ENCODE results near the gene LAMP5. TPM values are rescaled to one million over a fixed set of nuclear protein-coding genes. Genes with fewer than 3 reads are reported as not detected.
A peak's percentile ranks its signal among the peaks of the same experiment; 100 is the strongest.

LAMP5 gene, protein sequence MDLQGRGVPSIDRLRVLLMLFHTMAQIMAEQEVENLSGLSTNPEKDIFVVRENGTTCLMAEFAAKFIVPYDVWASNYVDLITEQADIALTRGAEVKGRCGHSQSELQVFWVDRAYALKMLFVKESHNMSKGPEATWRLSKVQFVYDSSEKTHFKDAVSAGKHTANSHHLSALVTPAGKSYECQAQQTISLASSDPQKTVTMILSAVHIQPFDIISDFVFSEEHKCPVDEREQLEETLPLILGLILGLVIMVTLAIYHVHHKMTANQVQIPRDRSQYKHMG
- total RNA-seq, result not detected

DNA sequence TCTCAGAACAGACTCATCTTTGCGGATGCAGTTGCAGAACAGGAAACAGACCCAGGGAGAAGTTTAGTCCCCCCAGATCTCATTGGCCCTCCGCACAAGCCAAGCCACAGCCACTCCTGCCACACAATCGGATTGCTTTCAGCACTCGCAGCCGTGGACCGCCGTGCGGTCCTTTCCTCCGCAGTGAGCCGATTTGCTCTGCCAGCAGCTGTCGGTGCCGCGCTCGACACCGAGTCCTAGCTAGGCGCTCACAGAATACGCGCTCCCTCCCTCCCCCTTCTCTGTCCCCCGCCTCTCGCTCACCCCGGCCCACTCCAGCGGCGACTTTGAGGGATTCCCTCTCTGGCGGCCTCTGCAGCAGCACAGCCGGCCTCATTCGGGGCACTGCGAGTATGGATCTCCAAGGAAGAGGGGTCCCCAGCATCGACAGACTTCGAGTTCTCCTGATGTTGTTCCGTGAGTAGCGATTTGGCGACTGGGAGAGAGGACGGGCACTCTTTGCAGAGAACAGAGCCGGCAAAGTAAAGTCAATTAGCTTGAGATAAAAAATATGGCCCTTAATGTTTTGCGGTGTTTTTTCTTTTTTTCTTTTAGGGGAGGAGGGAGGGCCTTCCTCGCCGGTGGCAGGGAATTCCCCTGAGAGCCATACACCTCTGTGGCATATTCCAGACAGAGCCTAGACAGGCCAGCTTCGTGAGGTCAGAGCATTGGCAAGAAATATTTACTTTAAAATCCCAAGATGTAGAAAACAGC, at the start of gene LAMP5:
TSS of gene LAMP5 (plus strand) at position 130 of the 753 bp plus-strand sequence. CDS start at position 393, 263 bp downstream.
- Histone ChIP-seq H3K4me1 (peaks cover 8% of the 10 kb centered on the region), H3K27ac (no peak within 1 kb of the TSS), H3K4me3 (no peak within 1 kb of the TSS), H3K27me3 (no peaks in the 10 kb centered on the region), H3K36me3 (replicated peaks in 1 of 2; ENCODE audit: insufficient read depth in 1 of 2, low read depth in 2 of 2) (no peaks in the 10 kb centered on the region), H3K9me3 (no peaks in the 10 kb centered on the region)
- peak; percentile 45 for ATAC-seq
- peak in 3 of 4 donors; percentile 11 to 42 (median 33) for DNase-seq
- intact Hi-C loops (cut with DNase I), result no loop called here
- 2 to 3% methylated on average over 18 to 32 of the region's 38 CpGs for WGBS, 2 donors
- TF ChIP-seq POLR2A (IDR thresholded peaks at IDR 0.05), result no peak
- TF ChIP-seq, protein P1, sequence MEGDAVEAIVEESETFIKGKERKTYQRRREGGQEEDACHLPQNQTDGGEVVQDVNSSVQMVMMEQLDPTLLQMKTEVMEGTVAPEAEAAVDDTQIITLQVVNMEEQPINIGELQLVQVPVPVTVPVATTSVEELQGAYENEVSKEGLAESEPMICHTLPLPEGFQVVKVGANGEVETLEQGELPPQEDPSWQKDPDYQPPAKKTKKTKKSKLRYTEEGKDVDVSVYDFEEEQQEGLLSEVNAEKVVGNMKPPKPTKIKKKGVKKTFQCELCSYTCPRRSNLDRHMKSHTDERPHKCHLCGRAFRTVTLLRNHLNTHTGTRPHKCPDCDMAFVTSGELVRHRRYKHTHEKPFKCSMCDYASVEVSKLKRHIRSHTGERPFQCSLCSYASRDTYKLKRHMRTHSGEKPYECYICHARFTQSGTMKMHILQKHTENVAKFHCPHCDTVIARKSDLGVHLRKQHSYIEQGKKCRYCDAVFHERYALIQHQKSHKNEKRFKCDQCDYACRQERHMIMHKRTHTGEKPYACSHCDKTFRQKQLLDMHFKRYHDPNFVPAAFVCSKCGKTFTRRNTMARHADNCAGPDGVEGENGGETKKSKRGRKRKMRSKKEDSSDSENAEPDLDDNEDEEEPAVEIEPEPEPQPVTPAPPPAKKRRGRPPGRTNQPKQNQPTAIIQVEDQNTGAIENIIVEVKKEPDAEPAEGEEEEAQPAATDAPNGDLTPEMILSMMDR (IDR thresholded peaks at IDR 0.05), result no peak

DNA sequence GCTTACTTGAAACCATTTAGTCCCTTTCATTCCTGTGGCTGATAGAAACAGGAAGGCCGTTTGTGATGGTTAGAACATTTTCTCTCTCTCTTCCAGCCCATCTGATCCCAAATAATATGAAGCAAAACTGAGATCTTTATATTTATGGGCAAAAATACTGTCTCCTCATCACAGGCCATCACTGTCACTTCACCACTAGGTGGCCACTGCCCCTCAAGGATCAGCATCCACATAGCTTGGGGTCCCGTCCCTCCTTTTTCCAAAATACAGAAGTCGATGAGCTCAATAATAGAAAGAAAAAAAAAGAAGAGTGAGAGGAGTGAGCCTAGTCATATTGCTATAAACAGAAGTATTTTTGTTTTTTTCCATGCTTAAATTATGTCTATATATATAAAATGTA, 46.4 kb upstream of the LAMP5 start:
- 16 to 34% methylated on average over 3 of the region's 3 CpGs for WGBS, 2 donors
- H3K4me3 ChIP-seq, result no peak overlapping the region
- no peaks in the 10 kb centered on the region for H3K4me1 ChIP-seq
- intact Hi-C loops (cut with DNase I), result no loop called here
- no peak overlapping the region for H3K27ac ChIP-seq
- no peak for DNase-seq
- no peak for ATAC-seq
- TF ChIP-seq, protein P1 (IDR thresholded peaks at IDR 0.05), result peak in 6 of 7 experiments; percentile 14 to 40 (median 32)
- no peak for TF ChIP-seq POLR2A (IDR thresholded peaks at IDR 0.05)
- no peaks in the 10 kb centered on the region for H3K36me3 ChIP-seq (replicated peaks in 1 of 2; ENCODE audit: insufficient read depth in 1 of 2, low read depth in 2 of 2)
- no peaks in the 10 kb centered on the region for H3K27me3 ChIP-seq
- no peaks in the 10 kb centered on the region for H3K9me3 ChIP-seq

DNA sequence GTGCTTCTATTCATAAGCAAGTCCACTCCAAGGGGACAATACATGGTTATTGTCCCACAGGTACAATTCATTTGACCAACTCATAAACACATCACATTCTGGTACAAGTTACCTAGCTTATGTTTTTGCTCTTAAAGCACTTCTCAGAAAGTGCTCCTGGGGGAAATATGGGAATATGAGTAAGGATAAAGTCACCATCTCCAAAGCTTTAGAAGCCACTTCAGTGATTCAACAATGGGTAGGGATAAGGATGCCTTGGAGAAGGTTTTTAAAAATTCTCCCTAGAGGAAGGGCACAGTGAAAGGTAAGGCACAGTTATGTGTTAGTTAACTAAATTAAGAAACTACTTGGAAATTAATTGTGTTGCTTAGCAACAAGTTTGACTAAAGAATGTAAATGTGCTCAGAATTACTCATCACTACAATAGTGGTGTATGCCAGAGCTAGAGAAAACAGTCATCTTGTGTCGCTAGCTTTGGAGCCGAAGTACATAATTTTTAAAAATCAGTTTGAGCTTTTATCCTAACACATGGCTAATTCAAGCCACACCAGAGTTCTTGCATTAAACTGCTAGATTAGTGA, 39.5 kb upstream of the LAMP5 start:
- no peaks in the 10 kb centered on the region for H3K4me1 ChIP-seq
- 79 to 81% methylated on average over 2 of the region's 2 CpGs for WGBS, 2 donors
- intact Hi-C loops (cut with DNase I), result no loop called here
- no peak for TF ChIP-seq POLR2A (IDR thresholded peaks at IDR 0.05)
- TF ChIP-seq, protein P1 (IDR thresholded peaks at IDR 0.05), result no peak
- no peaks in the 10 kb centered on the region for H3K36me3 ChIP-seq (replicated peaks in 1 of 2; ENCODE audit: insufficient read depth in 1 of 2, low read depth in 2 of 2)
- H3K27ac ChIP-seq, result no peak overlapping the region
- no peaks in the 10 kb centered on the region for H3K27me3 ChIP-seq
- DNase-seq (no peak), ATAC-seq (no peak)
- H3K9me3 ChIP-seq, result no peaks in the 10 kb centered on the region
- no peak overlapping the region for H3K4me3 ChIP-seq

DNA sequence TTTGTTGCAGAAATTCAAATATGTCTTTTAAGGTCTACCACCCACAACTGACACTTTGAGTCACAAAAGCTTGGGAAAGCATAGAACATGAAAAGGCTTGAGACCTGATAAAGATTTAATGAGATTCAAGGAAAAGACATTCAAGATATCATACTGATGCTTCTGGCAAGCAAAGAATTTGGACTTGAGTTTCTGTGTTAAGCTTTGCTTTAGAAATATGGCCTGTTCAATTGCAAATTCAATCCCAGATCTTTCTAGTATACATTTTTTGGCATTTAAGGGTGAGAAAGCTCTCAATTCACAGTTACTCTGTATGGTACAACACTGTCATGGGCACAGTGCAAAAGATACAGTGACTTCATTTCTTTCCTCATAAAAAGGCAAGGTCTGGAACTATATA, 38.9 kb upstream of the LAMP5 start:
- H3K27ac ChIP-seq, result no peak overlapping the region
- no peaks in the 10 kb centered on the region for H3K27me3 ChIP-seq
- ATAC-seq (no peak), DNase-seq (no peak)
- H3K36me3 ChIP-seq (replicated peaks in 1 of 2; ENCODE audit: insufficient read depth in 1 of 2, low read depth in 2 of 2), result no peaks in the 10 kb centered on the region
- H3K9me3 ChIP-seq, result no peaks in the 10 kb centered on the region
- TF ChIP-seq, protein P1 (IDR thresholded peaks at IDR 0.05), result no peak
- TF ChIP-seq POLR2A (IDR thresholded peaks at IDR 0.05), result no peak
- intact Hi-C loops (cut with DNase I), result no loop called here
- no peaks in the 10 kb centered on the region for H3K4me1 ChIP-seq
- H3K4me3 ChIP-seq, result no peak overlapping the region
